CD4-positive, alpha-beta T cell treated with Interleukin-10 for 1 hour (primary cell): ENCODE data around the gene NOS3.

Experiments
- DNase-seq: peaks from one replicate; pipeline ENCODE4 v3.0.0-alpha.2; 2020

NOS3 gene

GRCh38 chr7:150952331-150953050 lies 38.3 kb upstream of the NOS3 start:
- DNase-seq = no peak

GRCh38 chr7:150953061-150953997 lies 37.5 kb upstream of the NOS3 start:
- DNase-seq = no peak

GRCh38 chr7:150954201-150954985 lies 36.4 kb upstream of the NOS3 start:
- DNase-seq = no peak

GRCh38 chr7:150954986-150955518 lies 35.8 kb upstream of the NOS3 start:
- no peak for DNase-seq

GRCh38 chr7:150955519-150956394 lies 35.1 kb upstream of the NOS3 start:
- DNase-seq = no peak

GRCh38 chr7:150956395-150957132 lies 34.3 kb upstream of the NOS3 start:
- no peak for DNase-seq

- DNase-seq = no peak
Observed at GRCh38 chr7:150957133-150958020, 33.4 kb upstream of the NOS3 start.

- no peak for DNase-seq
Observed at GRCh38 chr7:150958062-150958552, 32.7 kb upstream of the NOS3 start.

GRCh38 chr7:150958597-150958996 lies 32.2 kb upstream of the NOS3 start:
- no peak for DNase-seq

GRCh38 chr7:150959081-150959480 lies 31.7 kb upstream of the NOS3 start:
- no peak for DNase-seq

- DNase-seq = no peak
Observed at GRCh38 chr7:150959739-150960734, 30.8 kb upstream of the NOS3 start.

GRCh38 chr7:150961510-150962289 lies 29.1 kb upstream of the NOS3 start:
- DNase-seq = no peak

- no peak for DNase-seq
Observed at GRCh38 chr7:150962290-150962552, 28.6 kb upstream of the NOS3 start.

GRCh38 chr7:150962553-150963399 lies 28.0 kb upstream of the NOS3 start:
- DNase-seq = peak; percentile 69

- DNase-seq = no peak
Observed at GRCh38 chr7:150963707-150964559, 26.9 kb upstream of the NOS3 start.

- DNase-seq = no peak
Observed at GRCh38 chr7:150964593-150965111, 26.2 kb upstream of the NOS3 start.
